ENCODE results near the gene NFILZ.

GRCh38 chr19:8630796-8631424, 477 bp downstream of the NFILZ start:
- no peak for TF ChIP-seq CTCF (IDR thresholded peaks at IDR 0.05 in 8 of 11, conservative IDR thresholded peaks at IDR 0.05 in 3 of 11)
- no peak for TF ChIP-seq POLR2A (IDR thresholded peaks at IDR 0.05)
